Measurements from ENCODE around the gene FABP1.
A peak's percentile ranks its signal among the peaks of the same experiment; 100 is the strongest.

Gene FABP1

DNA sequence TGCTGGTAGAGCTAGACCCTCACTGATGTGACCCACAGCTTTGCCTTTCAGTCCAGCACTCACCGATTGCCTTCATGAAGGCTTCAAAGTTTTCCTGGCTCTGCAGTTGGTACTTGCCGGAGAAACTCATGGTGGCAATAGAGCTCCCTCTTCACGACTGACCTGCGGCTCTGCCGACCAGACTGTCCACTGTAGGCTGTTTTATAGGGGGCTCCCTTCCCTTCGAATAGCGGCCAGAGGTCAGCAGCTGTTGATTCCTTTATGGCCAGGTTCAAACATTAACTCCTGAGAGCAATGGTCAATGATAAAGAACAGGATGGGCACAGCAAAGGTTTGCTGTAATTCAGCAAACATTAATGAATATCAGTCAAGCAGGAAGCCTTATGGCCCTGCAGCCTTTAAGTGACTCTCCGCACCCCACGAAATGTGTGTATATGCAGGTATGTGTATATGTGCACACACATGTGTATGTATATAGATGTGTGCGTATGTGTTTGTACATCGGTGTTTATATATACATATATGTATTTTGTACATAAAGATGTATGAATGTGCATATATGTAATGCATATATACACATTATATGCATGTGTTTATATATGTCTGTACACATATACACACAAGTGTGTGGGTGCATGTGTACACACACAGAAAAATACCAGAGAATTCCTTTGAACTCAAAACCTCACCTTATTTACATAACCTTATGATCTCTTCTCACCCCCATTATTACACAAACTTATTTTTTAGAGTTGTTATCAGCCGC, at the start of gene FABP1:
Gene FABP1, minus strand, starts transcription at position 175 of the 766 bp plus-strand sequence. Its CDS starts 45 bp downstream, at position 130.
- no peak for DNase-seq

DNA sequence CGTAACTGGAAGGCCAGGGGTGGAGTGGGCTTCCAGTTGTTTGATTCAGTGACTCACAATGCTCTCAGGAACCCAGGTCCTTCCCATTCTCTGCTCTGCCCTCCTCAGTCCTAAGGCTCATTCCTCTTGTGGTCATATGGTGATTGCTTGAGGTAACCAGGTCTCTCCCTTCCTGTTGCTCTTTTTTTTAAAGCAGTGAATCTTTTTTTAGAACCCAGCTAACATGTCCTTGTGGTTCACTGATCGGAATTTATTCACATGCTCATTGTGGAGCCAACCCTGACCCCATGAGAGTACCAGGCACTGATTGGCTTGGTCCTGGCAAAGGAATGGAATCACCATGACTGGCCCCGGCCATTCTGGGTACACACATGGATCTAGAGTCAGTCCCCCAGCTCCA, 49.7 kb upstream of the FABP1 start:
- DNase-seq, result no peak

DNA sequence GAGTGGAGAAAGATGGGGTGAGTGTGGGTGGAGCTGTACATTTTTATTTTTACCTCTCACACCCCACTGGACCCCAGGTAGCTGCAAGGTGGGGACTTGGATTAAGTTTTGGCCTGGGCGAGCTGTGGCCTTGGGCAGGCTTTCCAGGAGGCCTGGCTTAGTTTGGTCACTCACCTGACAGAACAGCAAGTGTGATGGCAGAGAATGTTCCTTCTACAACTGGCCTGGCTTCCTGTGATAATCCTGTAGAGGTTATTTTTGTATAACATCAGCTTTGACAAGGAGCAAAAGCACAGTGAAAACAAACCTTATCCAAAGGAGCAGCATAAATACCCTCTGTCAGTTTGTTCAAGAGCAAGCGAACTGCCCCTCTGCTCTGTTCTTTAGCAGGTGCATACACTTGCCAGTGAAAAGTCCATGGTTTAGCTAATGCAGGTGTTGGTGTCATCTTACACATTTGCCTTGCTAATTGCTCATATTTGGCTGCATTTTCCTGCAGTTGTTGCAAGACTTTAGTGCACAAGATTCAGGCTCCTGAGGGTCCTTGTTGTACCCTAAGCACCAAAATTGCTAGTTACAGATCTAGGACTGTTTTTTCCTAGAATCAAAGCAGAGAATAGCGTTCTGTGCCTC, 48.6 kb upstream of the FABP1 start:
- no peak for DNase-seq

DNA sequence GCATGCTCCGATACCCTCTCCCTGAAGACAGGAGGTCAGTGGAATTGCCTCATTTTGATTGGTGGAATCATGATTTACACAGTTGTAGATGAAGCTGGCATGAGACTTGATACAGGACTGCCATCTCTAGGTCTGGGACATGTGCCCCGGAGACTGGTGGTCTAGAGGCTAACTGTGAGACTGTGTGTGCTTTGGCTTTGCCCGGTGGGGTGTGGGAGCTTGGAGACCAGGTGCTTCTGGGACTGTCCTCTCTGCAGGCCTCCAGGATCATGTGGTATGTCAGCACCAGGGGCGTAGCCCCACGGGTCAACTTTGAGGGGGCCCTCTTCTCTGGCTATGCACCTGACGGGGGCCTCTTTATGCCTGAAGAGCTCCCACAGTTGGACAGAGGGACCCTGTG, 45.0 kb upstream of the FABP1 start:
- no peak for DNase-seq

DNA sequence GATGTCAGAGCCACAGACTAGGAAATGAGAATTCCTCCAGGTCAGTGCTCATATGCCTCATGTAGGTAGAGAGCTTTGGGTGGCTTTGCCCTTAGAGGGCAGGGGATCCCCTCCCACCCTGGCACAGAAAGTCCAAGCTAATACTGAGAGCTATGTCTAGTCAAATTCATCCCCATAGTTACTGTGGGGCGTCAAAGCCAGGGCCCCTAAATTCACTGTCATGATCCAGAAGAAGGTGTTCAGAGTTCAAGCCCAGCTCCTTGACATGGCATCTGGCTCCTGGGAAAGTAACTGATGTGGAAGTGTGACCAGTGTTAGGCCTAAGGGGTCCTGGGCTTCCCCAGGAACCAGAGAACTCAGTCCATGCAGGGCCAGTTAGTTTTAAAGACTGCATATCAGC, 44.1 kb upstream of the FABP1 start:
- no peak for DNase-seq

DNA sequence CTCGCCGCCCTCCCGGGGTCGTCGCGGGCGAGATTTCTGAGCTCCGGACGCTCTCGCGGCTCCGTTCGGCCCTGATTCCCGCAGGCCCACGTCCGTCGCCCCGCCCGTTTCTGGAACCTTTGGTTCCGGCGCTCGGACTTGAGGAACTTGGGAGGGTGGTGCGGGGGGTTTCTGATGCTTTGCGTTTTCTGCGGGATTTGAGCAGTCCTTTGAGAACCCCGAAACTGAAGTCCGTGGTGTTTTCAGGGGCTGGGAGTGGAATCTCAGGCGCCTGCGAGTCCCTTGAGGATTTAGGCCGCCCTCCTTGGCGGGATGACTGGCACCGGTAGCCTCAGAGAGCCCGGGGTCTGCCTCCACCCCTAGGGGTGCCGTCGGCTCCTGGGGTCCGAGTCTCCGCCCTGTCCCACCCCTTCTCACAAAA, 42.6 kb upstream of the FABP1 start:
- DNase-seq, result peak in 1 of 2 donors; percentile 23

DNA sequence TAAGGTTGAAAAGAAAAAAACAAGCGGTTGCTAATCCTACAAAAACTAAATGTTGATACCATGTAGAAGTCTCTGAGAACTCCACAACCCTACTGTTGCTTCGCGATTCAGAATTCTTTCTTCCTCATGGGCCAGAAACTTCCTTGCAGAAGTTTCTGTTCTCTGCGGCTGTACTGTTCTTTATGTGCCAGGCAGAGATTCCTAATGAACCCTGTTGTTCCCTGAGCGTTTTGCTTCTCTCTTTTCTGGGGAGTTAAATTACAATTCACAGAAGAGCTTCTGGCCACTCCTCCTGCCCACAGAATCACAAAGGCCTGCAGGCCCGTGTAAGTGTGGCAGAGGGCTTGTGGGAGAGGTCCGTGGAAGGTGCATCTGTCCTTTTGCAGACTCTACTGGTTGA, 40.5 kb upstream of the FABP1 start:
- DNase-seq, result peak in 1 of 2 donors; percentile 28

DNA sequence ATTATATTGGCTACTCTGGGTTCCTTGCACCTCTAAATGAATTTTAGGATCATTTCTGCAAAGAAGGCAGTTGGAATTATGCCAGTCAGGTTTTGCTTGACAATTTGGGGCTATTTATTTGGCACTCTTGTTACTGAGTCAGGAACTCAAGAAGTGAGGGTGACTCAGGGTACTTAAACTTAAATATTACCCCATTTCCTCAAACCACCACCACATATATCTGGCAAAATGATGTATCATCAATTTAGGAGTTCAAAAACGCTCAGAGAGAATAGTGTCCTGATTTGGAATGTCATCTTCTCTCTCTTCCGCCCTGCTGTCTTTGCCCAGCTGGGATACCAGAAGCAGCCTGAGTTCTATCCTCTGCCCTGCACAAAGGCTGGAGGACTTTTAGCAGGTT, 39.9 kb upstream of the FABP1 start:
- peak; percentile 24 to 26 for DNase-seq

DNA sequence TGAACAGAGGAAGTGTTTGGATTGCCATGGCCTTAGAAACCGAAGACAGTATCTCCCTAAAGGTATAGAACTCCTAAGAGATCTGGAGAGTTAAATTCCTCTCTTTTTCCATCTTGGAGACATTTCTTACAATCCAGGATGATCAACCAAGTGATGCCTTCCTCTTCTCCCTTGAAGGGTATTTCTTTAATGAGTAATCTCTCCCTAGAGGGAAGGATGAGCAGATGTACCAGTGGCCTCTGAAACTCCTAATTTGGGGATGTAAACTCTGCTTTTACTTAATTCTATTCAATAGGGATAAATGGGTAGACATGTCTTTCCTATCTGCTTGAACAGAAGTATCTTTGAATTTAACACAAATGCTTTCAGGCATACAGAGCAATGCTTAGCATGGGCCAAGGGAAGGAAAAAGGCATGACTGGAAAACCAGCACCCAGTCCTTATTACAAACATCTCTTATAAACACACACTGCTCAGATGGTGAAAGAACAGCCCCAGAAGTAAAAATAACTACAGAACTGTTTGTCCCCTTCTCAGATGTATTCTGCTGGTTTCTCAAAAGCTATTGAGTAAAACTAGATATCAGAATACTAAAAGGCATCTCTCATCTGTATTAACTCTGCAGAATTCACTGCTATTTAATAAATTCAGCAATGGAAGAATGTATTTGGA, 37.6 kb upstream of the FABP1 start:
- DNase-seq, result no peak

DNA sequence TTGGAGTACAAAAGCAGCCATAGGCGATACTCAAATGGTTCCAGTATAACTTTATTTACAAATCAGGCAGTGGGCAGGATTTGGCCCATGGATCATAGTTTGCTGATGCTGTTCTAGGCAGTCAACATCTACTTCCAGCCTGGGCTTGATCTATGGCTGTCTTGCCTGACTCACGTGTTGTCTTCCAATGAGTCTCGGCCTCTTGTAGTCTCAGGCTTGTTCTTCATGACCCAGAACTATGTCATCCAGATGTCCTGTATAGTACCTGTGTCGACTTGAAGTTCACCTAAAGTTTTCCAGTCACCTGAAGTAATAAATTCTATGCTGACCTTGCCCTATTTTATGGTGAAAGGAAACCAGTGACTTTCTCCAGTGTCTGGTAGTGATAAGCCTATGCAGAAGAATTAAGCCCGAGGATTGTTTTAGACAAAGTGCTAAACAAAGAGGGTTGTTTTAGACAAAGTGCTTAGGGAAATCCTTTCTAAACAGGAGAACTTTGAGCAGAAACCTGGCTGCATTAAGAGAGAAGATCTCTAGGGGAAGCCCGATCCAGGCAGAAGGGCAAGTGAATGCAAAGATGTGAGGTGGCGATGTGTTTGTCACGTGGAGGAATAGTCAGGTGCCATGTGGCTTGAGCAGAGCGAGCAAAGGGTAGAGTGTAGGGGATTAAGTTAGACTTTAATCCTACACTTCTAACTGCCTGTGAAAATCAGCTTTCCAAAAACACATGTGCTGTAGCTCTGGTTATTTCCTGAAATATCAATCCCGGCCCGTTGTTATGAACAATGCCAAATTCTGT, 33.8 kb upstream of the FABP1 start:
- DNase-seq, result no peak

DNA sequence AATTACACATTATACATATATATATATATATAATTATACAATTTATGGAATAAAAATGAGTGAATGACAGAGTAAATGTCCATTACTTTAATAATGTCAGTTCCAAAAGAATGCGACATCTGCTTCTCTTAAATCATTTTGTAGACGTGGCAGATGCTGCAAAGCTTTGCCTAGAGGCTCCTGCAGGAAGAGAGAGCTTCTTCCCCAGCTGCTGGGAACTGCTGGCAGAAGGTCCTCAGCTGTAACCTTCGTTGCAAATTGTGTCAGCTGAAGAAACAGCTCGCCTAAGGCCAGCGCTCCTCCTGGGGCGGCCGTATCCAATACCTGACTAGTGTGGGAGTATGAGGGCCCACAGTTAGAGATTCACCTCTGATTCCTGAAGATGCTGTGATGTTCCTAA, 32.7 kb upstream of the FABP1 start:
- no peak for DNase-seq

DNA sequence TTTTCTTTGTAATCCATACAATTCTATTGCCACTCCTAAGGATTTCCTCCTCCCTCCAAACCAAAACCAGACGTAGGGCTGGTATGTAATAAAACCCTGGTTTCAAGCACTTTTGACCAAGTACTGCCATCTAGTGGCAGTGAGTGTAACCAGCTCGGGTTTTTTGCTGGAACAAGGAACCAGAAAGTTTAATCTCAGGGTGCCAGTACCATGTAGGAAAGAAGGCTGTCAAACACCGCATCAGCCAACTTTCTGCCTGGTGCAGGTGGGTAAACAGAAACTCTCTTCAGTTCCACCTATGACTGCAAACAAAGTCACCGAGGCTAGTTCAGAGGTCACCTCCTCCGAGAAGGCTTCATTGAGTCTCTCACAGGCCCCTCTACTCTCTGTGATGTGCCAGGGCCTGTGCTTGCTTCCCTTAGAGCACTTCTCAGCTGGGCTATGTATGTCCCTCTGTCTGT, 32.1 kb upstream of the FABP1 start:
- peak; percentile 52 to 91 for DNase-seq

DNA sequence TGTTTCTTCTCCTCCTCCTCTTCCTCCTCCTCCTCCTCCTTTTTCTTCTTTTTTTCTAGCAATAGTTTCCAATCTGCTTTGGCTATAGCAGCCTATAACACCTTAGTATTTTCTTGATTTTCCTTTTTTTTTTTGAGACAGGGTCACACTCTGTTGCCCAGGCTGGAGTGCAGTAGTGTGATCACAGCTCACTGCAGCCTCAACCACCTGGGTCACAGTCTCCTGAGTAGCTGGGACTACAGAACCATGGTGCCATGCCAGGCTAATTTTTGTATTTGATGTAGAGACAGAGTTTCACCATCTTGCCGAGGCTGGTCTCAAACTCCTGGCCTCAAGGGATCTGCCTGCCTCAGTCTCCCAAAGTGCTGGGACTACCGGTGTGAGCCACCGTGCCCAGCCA, 31.6 kb upstream of the FABP1 start:
- no peak for DNase-seq

DNA sequence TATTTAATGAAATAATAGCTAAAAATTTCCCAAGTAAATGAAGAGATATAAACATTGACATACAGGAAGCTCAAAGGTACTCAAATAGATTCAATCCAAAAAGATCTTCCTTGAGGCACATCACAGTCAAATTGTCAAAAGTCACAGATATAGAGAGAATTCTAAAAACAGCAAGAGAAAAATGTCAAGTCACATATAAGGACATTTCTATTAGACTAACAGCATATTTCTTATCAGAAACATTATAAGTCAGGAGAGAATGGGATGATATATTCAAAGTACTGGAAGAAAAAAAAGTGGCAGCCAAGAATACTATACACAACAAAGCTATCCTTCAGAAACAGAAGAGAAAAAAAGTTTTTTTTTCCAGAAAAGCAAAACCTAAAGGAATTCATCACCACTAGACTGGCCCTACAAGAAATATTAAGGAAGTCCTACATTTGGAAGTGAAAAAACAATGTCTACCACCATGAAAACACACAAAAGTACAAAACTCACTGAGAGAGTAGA, 21.1 kb upstream of the FABP1 start:
- no peak for DNase-seq

DNA sequence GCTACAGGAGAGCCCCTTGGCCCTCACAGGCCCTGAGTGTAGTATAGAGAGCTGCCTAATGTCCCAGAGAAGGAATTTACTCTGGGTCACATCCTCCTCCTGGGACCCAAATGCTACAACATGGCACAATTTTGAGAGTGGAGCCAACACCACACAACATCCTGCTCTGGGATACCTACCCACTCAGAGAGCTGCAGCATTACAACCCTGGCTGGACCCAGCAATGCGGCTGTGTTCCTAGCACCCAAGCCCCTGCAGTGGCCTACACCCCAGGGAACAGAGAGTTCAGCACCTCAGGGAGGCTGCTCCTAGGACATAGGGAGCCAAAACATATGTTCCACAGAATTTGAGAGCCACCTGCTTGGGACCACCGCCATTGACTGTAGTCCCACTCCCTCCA, 19.3 kb upstream of the FABP1 start:
- DNase-seq, result no peak

DNA sequence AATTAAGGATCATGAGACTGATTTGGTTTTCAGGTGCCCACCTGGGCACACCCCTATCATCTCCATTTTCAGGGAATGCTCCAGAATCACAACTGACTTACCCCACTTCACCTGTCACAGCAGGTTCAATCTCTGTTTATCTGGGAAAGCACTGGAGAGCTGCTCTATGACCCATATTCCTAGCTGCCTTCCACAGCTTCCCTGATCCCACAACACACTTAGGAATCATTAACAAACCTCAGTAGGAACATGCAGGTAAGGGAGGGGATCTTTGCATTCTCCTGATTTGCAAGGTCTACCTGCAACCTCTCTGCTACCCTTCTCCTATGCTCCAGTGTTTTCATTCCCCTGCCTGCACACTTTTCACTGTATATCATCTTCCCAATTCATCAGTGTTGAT, 18.7 kb upstream of the FABP1 start:
- DNase-seq, result no peak

DNA sequence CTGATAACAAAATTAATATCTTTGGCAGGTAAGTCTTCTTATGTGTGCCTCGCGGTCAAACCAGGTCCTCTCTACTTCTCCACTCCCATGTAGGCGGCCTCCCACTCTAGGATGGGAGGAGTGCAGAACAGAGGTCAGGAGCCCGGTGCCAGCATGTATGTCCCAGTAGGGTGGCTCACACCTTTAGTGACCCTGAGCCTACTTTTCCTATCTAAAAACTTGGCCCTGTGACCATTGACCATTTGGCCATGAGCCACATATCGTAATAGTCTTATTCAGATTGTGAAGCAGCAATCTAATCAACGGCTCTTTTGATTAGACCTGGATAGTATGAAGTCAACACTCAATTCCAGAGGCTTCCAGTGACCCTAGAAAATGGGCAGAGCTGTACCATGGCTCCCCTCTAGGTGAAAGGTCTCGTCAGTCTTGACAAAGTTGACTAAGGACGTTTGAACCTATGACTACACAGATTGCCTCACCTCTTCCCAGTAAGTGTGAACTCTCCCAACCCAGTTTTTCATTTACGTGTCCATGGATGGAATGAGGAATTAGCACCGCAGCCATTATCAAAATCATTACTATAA, 17.1 kb upstream of the FABP1 start:
- DNase-seq, result no peak

DNA sequence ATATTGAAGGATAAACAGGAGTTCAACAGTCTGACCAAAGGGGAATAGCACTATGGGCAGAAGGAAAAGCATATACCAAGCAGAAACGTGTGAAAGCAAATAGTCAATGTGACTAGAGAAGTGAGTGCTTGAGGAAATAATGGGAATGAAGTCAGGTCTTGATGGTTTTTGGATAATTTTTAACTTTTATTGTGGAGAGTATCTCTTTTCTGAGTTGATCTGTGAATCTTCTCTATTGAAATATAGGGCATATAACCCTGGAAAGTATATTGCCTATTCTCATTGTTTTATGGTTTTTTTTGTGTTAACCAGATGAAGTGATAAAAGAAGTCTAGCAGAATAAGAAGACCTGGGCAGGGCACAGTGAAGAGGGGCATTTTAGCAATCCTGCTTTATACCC, 16.4 kb upstream of the FABP1 start:
- no peak for DNase-seq

DNA sequence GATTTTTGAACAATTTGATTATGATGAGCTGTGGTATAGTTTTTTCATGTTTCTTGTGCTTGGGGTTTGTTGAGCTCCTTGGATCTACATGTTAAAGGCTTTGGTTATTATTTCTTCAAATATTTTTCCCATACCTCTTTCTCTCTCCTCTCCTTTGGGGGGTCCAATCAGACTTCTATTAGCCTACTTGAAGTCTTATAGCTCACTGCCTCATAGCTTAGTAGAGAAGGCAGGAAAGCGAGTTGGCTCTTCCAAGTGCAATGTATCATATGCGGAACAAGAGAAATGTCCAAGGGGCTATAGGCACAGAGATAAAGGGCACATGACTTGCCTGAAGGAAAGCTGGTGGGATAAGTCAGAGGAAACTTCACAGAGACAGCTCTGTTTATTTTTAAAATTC, 14.1 kb upstream of the FABP1 start:
- DNase-seq, result no peak

DNA sequence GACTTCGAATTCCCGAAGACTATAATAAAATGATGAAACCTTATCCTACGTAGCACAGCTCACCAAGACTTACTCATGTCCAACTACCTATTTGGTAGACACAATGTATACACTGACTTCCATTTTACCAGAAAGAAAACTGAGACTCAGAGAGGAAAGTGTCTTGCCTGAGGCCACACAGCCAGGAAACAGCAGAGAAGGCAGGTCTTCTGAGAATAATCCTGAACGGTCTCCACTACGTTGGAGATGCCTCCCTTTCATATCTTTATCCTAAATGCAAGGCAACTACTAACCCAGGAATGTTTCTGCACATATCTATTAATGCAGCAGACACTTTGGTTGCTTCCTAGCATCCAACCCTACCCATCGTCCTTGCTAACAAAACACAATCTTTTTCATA, 11.9 kb upstream of the FABP1 start:
- no peak for DNase-seq

DNA sequence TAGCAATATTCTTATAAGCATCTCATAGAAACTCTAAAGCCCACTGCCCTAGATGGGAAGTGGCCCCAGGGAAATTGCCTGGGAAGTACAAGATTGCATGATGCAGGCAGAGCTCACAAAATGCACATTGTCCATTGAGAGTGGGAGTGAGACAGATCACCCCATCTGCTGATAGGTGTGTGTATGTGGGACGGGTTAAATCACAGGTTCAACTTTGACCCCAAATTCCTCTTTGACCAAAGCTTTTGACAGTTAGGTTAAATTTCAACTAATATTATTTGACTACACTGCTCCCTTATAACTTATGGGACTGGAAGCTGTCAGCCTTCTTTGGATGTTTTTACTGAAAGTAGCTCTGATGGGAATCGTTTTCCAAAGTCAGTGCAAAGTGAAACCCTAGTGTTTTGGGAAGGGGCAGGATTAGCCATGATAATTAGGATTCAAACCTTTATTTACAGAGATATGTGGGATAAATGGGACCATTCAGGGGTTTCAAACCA, 11.4 kb upstream of the FABP1 start:
- DNase-seq, result peak; percentile 2 to 24

DNA sequence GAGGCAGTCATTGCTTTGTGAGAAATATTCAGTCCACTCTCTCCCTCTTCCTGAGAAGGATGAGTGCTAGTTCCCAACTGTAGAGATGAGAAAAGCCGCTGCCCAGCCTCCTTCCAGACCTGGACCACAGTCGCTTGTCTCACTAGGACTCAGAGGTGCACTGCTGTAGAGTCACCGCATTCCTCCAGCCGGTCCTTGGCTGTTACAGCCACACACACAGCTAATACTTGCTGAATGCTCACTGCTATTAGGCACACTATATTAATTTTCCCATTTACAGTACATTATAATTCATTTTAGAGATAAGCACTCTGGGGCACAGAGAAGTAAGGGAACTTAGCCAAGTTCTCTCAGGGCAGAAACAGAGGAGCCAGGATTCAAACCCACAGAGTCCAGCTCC, 10.0 kb upstream of the FABP1 start:
- no peak for DNase-seq

All from inflammatory macrophage treated with lipopolysaccharide for 1 hour (primary cell).